ENCODE measurements around the gene TEX38.

- TF ChIP-seq, protein P1, sequence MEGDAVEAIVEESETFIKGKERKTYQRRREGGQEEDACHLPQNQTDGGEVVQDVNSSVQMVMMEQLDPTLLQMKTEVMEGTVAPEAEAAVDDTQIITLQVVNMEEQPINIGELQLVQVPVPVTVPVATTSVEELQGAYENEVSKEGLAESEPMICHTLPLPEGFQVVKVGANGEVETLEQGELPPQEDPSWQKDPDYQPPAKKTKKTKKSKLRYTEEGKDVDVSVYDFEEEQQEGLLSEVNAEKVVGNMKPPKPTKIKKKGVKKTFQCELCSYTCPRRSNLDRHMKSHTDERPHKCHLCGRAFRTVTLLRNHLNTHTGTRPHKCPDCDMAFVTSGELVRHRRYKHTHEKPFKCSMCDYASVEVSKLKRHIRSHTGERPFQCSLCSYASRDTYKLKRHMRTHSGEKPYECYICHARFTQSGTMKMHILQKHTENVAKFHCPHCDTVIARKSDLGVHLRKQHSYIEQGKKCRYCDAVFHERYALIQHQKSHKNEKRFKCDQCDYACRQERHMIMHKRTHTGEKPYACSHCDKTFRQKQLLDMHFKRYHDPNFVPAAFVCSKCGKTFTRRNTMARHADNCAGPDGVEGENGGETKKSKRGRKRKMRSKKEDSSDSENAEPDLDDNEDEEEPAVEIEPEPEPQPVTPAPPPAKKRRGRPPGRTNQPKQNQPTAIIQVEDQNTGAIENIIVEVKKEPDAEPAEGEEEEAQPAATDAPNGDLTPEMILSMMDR (IDR thresholded peaks at IDR 0.05; ENCODE audit: low read depth, low read length, poor library complexity, severe bottlenecking): no peak
- no peak for TF ChIP-seq EZH2phosphoT487 (IDR thresholded peaks at IDR 0.05; ENCODE audit: borderline replicate concordance, low read length)
These were observed 24.8 kb upstream of the TEX38 start for GRCh38 chr1:46646844-46647243.
